WTC11 (cell line): ENCODE data around the gene FAM20C. TPM values are rescaled to one million over a fixed set of nuclear protein-coding genes. Genes with fewer than 3 reads are reported as not detected.

Source experiments
- ATAC-seq: fragments of 200-7000 bp; cut with Tn5 transposase; 2 replicates; pipeline ENCODE4 v1.10.0; 2021; ENCODE audit warnings: mild to moderate bottlenecking, moderate library complexity
- CTCF ChIA-PET: fragments of 300-600 bp; sonication (Branson Sonifier 250); formaldehyde crosslinking; loops from one replicate; lab custom pipeline; 2021; ENCODE audit warnings: antibody characterized with exemption; lab: Charles Lee
- POLR2A ChIA-PET: fragments of 350-600 bp; sonication (Branson Sonifier 250); formaldehyde crosslinking; loops from one replicate; lab custom pipeline; 2021; ENCODE audit warnings: antibody characterized with exemption; lab: Charles Lee
- DNase-seq: peaks from one replicate; pipeline ENCODE4 v3.0.0; 2021; ENCODE audit warnings: low spot score
- H3K27ac Mint-ChIP-seq: 2 replicates; pipeline ENCODE4 v1.8.0; 2021; ENCODE audit warnings: mixed read lengths
- H3K27me3 Mint-ChIP-seq: 2 replicates; pipeline ENCODE4 v1.8.0; 2021; ENCODE audit warnings: low read depth, mild to moderate bottlenecking, moderate library complexity, mixed read lengths
- H3K36me3 Mint-ChIP-seq: 2 replicates; pipeline ENCODE4 v1.8.0; 2021; ENCODE audit warnings: mixed read lengths
- H3K4me1 Mint-ChIP-seq: 2 replicates; pipeline ENCODE4 v1.8.0; 2022; ENCODE audit warnings: mixed read lengths
- H3K4me3 Mint-ChIP-seq: 2 replicates; pipeline ENCODE4 v1.8.0; 2021; ENCODE audit warnings: mild to moderate bottlenecking, moderate library complexity, mixed read lengths
- H3K9me3 Mint-ChIP-seq: 2 replicates; pipeline ENCODE4 v1.8.0; 2021; ENCODE audit warnings: mixed read lengths
- CDX4 ChIP-seq: fragments of 250-450 bp; sonication (Bioruptor Pico); IDR thresholded peaks from 2 replicates; pipeline ENCODE4 v1.9.0; 2021; ENCODE audit warnings: moderate library complexity, mild to moderate bottlenecking, inconsistent platforms, borderline replicate concordance
- ESRRA ChIP-seq: sonication (generic); formaldehyde crosslinking; IDR thresholded peaks from 2 replicates; pipeline ENCODE4 v1.8.1; 2022; ENCODE audit warnings: mild to moderate bottlenecking, missing genetic modification reagents, borderline replicate concordance
- FOXK1 ChIP-seq: sonication (generic); formaldehyde crosslinking; IDR thresholded peaks from 2 replicates; pipeline ENCODE4 v1.8.0; 2022; ENCODE audit warnings: mild to moderate bottlenecking, moderate library complexity, missing genetic modification reagents
- GABPB1 ChIP-seq: sonication (generic); formaldehyde crosslinking; IDR thresholded peaks from 2 replicates; pipeline ENCODE4 v1.8.1; 2023; ENCODE audit warnings: mild to moderate bottlenecking, missing genetic modification reagents
- JAZF1 ChIP-seq: fragments of 250-450 bp; sonication (Bioruptor Pico); IDR thresholded peaks from 2 replicates; pipeline ENCODE4 v1.9.0; 2021; ENCODE audit warnings: moderate library complexity, mild to moderate bottlenecking, inconsistent platforms
- OVOL2 ChIP-seq: fragments of 250-450 bp; sonication (Bioruptor Pico); IDR thresholded peaks from 2 replicates; pipeline ENCODE4 v1.9.0; 2021; ENCODE audit warnings: mild to moderate bottlenecking, borderline replicate concordance
- RORB ChIP-seq: fragments of 250-450 bp; sonication (Bioruptor Pico); IDR thresholded peaks from 2 replicates; pipeline ENCODE4 v1.9.0; 2021; ENCODE audit warnings: mild to moderate bottlenecking
- SMAD3 ChIP-seq: sonication (generic); formaldehyde crosslinking; IDR thresholded peaks from 2 replicates; pipeline ENCODE4 v1.8.0; 2022; ENCODE audit warnings: missing genetic modification reagents, mild to moderate bottlenecking, borderline replicate concordance
- SMAD4 ChIP-seq: sonication (generic); formaldehyde crosslinking; IDR thresholded peaks from 2 replicates; pipeline ENCODE4 v1.8.0; 2022; ENCODE audit warnings: mild to moderate bottlenecking, missing genetic modification reagents
- SP1 ChIP-seq: sonication (generic); formaldehyde crosslinking; conservative IDR thresholded peaks from 2 replicates; pipeline ENCODE4 v1.8.1; 2022; ENCODE audit warnings: missing genetic modification reagents
- TEAD4 ChIP-seq: sonication (generic); formaldehyde crosslinking; IDR thresholded peaks from 2 replicates; pipeline ENCODE4 v1.8.0; 2022; ENCODE audit warnings: mild to moderate bottlenecking, missing genetic modification reagents
- ZBTB21 ChIP-seq: sonication (generic); formaldehyde crosslinking; IDR thresholded peaks from 2 replicates; pipeline ENCODE4 v1.8.1; 2023; ENCODE audit warnings: mild to moderate bottlenecking, missing genetic modification reagents, borderline replicate concordance
- ZNF138 ChIP-seq: sonication (generic); formaldehyde crosslinking; conservative IDR thresholded peaks from 2 replicates; pipeline ENCODE4 v1.8.1; 2022; ENCODE audit warnings: mild to moderate bottlenecking, moderate library complexity, missing genetic modification reagents
- ZNF396 ChIP-seq: fragments of 250-450 bp; sonication (Bioruptor Pico); IDR thresholded peaks from 2 replicates; pipeline ENCODE4 v1.8.0; 2021; ENCODE audit warnings: mild to moderate bottlenecking, moderate library complexity, borderline replicate concordance
- ZNF416 ChIP-seq: fragments of 250-450 bp; sonication (Bioruptor Pico); IDR thresholded peaks from 2 replicates; pipeline ENCODE4 v1.9.0; 2021; ENCODE audit warnings: mild to moderate bottlenecking, inconsistent platforms
- total RNA-seq: library from RNA; stranded (reverse); gene quantifications from 3 replicates; pipeline ENCODE4 v1.2.3, GENCODE V29; 2021
- TF ChIP-seq, protein P1 (sequence below): sonication (generic); formaldehyde crosslinking; IDR thresholded peaks from 2 replicates; pipeline ENCODE4 v1.8.1; 2022; ENCODE audit warnings: low read depth, mild to moderate bottlenecking, moderate library complexity, missing genetic modification reagents, borderline replicate concordance
- TF ChIP-seq, protein P2 (sequence below): fragments of 250-450 bp; sonication (Bioruptor Pico); IDR thresholded peaks from 2 replicates; pipeline ENCODE4 v1.8.0; 2021; ENCODE audit warnings: mild to moderate bottlenecking
- TF ChIP-seq, protein P3 (sequence below): sonication (generic); formaldehyde crosslinking; IDR thresholded peaks from 2 replicates; pipeline ENCODE4 v1.8.0; 2023; ENCODE audit warnings: missing genetic modification reagents
- TF ChIP-seq, protein P4 (sequence below): fragments of 250-450 bp; sonication (Bioruptor Pico); IDR thresholded peaks from 2 replicates; pipeline ENCODE4 v1.9.0; 2021; ENCODE audit warnings: mild to moderate bottlenecking

Gene FAM20C
- total RNA-seq, 1 experiment from 2014 or later: 64.9 TPM

GRCh38 chr7:293681-294439 lies 101.5 kb downstream of the FAM20C start (continued):
- TF ChIP-seq, protein P1, sequence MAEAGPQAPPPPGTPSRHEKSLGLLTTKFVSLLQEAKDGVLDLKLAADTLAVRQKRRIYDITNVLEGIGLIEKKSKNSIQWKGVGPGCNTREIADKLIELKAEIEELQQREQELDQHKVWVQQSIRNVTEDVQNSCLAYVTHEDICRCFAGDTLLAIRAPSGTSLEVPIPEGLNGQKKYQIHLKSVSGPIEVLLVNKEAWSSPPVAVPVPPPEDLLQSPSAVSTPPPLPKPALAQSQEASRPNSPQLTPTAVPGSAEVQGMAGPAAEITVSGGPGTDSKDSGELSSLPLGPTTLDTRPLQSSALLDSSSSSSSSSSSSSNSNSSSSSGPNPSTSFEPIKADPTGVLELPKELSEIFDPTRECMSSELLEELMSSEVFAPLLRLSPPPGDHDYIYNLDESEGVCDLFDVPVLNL: no peak
- TF ChIP-seq TEAD4 (CRISPR knock-in tag): no peak

GRCh38 chr7:294440-295154 lies 102.2 kb downstream of the FAM20C start:
- ATAC-seq (no peak), DNase-seq (no peak)
- CTCF ChIA-PET: interaction anchor here (0.6 kb wide), 1 partner anchor 607 kb away, joined by 3 read pairs; no protein-coding TSS in a partner anchor
- TF ChIP-seq CDX4 (CRISPR knock-in tag) (no peak), GABPB1 (CRISPR knock-in tag) (peak; percentile 30; the same call in 1 of the 2 replicates), ZNF416 (CRISPR knock-in tag) (no peak), SMAD3 (no peak)
- TF ChIP-seq, protein P2, sequence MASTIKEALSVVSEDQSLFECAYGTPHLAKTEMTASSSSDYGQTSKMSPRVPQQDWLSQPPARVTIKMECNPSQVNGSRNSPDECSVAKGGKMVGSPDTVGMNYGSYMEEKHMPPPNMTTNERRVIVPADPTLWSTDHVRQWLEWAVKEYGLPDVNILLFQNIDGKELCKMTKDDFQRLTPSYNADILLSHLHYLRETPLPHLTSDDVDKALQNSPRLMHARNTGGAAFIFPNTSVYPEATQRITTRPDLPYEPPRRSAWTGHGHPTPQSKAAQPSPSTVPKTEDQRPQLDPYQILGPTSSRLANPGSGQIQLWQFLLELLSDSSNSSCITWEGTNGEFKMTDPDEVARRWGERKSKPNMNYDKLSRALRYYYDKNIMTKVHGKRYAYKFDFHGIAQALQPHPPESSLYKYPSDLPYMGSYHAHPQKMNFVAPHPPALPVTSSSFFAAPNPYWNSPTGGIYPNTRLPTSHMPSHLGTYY: no peak
- Mint-ChIP-seq H3K4me1 (no peaks in the 10 kb centered on the region), H3K36me3 (no peaks in the 10 kb centered on the region), H3K9me3 (no peaks in the 10 kb centered on the region), H3K4me3 (no peak overlapping the region), H3K27ac (no peak overlapping the region), H3K27me3 (peaks cover 34% of the 10 kb centered on the region)
- POLR2A ChIA-PET: no interaction called here

GRCh38 chr7:295155-296154 lies 103.1 kb downstream of the FAM20C start:
- Mint-ChIP-seq H3K36me3 (no peaks in the 10 kb centered on the region), H3K27ac (no peak overlapping the region), H3K4me1 (no peaks in the 10 kb centered on the region), H3K9me3 (no peaks in the 10 kb centered on the region), H3K4me3 (no peak overlapping the region), H3K27me3 (peaks cover 27% of the 10 kb centered on the region)
- no peak for DNase-seq
- no peak for ATAC-seq
- TF ChIP-seq ZNF396 (CRISPR knock-in tag): no peak
- TF ChIP-seq FOXK1 (CRISPR knock-in tag): no peak
- TF ChIP-seq, protein P3, sequence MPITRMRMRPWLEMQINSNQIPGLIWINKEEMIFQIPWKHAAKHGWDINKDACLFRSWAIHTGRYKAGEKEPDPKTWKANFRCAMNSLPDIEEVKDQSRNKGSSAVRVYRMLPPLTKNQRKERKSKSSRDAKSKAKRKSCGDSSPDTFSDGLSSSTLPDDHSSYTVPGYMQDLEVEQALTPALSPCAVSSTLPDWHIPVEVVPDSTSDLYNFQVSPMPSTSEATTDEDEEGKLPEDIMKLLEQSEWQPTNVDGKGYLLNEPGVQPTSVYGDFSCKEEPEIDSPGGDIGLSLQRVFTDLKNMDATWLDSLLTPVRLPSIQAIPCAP (CRISPR knock-in tag): no peak
- TF ChIP-seq ZBTB21 (CRISPR knock-in tag): no peak
- no peak for TF ChIP-seq JAZF1
- no peak for TF ChIP-seq RORB (CRISPR knock-in tag)
- TF ChIP-seq SP1 (CRISPR knock-in tag): no peak
- TF ChIP-seq, protein P4, sequence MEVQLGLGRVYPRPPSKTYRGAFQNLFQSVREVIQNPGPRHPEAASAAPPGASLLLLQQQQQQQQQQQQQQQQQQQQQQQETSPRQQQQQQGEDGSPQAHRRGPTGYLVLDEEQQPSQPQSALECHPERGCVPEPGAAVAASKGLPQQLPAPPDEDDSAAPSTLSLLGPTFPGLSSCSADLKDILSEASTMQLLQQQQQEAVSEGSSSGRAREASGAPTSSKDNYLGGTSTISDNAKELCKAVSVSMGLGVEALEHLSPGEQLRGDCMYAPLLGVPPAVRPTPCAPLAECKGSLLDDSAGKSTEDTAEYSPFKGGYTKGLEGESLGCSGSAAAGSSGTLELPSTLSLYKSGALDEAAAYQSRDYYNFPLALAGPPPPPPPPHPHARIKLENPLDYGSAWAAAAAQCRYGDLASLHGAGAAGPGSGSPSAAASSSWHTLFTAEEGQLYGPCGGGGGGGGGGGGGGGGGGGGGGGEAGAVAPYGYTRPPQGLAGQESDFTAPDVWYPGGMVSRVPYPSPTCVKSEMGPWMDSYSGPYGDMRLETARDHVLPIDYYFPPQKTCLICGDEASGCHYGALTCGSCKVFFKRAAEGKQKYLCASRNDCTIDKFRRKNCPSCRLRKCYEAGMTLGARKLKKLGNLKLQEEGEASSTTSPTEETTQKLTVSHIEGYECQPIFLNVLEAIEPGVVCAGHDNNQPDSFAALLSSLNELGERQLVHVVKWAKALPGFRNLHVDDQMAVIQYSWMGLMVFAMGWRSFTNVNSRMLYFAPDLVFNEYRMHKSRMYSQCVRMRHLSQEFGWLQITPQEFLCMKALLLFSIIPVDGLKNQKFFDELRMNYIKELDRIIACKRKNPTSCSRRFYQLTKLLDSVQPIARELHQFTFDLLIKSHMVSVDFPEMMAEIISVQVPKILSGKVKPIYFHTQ (CRISPR knock-in tag): no peak
- TF ChIP-seq ZNF138: no peak
- no peak for TF ChIP-seq ESRRA
- TF ChIP-seq OVOL2 (CRISPR knock-in tag): no peak
- no peak for TF ChIP-seq SMAD4
- CTCF ChIA-PET: interaction anchor here (0.6 kb wide), 1 partner anchor 606 kb away, joined by 3 read pairs; no protein-coding TSS in a partner anchor
- POLR2A ChIA-PET: no interaction called here
